Fibroblast of upper back skin (primary cell): ENCODE data around the gene IQSEC3.
"Not testable (repeated sequence)": the region's sequence is repeated elsewhere in the genome, so short reads cannot be mapped to it uniquely, and the experiment has no call there.

ENCODE experiments used
- DNase-seq: peaks from one replicate; pipeline ENCODE4 v3.0.0-alpha.2; 2013

The IQSEC3 gene

DNA sequence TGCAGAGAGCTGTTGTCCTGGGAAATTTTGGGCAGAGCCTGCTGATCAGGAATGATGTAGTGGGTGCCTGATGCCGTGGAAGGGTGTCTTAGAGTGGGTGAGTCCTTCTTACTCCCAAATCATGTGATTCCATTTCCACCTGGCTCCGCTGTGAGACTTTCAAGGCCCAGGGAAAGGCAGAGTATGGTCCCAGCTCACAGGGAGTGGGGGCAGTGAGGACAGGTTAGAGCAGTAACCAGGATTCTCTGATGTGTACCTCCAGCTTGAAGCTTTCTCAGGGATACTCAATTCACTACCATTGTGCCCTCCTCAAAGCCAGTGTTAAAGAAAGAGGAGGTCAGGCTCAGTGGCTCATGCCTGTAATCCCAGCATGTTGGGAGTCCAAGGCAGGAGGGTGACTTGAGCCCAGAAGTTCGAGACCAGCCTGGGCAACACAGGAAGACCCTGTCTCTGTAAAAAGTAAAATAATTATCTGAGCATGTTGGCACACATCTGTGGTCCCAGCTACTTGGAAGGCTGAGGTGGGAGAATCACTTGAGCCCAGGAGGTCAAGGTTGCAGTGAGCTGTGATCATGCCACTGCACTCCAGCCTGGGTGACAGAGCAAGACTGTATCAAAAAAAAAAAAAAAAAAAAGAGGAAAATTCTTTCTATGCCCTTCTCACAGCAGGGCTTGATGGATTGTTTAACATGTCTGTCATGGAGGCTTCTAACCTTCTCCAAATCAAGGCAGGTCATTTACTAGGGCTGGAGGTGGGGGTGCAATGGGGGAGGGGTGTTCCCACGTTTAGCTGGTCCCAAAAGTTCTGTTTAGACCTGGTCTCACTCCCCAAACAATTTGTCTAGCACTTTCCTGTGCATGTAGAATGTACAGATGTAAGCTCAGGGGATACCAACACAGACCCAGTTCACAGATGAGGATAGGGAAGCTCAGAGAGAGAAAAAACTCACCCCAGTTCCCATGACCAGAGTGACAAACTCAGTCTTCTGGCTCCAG lies 12.5 kb upstream of the IQSEC3 start:
- DNase-seq: no peak

DNA sequence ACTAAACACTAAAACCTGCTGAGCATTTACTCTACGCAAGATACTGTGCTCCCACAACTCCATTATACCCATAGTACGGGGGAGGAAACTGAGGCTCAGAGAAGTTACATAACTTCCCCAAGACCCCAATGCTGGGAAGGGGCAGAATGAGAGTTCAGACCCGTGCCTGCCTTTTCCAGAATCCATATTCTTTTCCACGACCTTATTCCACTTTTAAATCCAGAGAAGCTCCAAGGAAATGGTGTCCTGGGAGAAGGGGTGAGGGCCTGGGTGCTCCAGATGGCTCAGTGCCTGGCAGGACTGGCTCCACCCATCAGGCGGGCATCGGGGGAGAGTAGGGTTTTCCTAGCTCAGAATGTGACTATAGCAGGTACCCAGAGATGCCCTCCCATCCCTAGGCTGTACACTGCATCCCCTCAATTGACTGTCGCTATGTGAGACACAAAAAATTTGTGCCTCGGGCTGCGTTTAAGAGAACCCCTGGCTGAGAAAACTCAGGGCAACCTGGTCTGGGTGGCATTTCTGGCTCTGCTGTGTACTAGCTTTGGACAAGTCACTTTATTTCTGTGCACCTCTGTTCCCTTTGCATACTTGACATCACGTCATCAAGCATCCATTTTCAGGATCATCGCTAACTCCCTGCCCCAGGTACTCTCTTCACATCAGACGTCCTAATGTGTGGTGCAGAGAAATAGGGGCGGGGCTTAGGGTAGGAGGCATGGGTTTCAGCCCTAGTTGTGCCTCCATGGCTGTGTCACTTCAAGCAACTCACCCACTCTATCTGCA lies 11.6 kb upstream of the IQSEC3 start:
- DNase-seq: no peak

DNA sequence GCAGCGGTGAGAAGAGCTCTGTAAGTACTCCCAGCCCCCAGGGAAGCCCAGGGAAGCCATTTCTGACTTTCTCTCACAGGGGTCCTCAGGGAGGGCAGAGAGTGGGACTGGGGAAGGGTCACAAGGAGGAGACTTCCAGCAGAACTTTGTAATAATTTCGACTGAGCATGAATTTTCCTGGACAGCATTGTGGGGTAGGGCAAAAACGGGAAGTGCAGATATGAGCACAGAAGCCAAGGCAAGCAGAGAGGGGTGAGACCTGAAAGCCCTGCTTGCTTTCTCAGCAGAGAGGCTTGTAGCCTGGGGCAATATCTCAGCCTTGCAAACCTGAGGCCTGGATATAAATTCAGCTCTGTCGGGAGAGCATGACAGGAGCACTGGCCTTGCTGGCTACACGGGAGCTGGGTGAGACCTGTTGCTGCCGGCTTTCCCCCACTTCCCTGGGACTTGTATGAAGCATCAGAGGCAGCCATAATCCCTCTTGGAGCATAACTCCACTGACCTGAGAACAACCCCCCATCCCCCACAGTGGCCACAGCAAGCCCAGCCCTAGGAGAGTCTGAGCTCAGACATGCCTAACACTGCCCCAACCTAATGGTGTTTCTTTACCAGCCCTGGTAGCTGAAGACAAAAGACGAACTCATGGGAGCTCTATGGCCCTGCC lies 9.8 kb upstream of the IQSEC3 start:
- DNase-seq: no peak

DNA sequence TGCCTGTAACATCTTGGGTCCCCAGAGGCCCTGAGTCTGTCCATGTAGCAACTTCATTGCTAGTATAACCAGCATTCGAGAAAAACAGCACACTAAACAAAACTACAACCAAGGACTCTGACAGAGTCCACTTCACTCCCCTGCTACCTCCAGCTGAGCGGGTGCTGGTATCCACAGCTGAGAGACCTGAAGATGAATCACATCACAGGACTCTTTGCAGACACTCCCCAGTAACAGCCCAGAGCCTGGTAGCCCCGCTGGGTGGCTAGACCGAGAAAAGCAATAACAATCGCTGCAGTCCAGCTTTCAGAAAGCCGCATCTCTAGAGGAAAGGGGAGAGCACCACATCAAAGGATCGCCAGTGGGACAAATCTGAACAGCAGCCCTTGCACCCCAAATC lies 9.0 kb upstream of the IQSEC3 start:
- no peak for DNase-seq

DNA sequence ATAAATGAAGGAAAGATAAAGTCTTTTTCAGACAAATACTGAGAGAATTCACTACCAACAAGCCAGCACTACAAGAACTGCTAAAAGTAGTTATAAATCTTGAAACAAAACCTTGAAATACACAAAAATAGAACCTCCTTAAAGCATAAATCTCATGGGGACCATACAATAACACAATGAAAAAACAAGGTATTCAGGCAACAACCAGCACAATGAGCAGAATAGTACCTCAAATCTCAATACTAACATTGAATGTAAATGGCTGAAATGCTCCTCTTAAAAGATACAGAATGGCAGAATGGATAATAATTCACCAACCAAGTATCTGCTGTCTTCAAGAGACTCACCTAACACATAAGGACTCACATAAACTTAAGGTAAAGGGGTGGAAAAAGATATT lies 7.7 kb upstream of the IQSEC3 start:
- no peak for DNase-seq

DNA sequence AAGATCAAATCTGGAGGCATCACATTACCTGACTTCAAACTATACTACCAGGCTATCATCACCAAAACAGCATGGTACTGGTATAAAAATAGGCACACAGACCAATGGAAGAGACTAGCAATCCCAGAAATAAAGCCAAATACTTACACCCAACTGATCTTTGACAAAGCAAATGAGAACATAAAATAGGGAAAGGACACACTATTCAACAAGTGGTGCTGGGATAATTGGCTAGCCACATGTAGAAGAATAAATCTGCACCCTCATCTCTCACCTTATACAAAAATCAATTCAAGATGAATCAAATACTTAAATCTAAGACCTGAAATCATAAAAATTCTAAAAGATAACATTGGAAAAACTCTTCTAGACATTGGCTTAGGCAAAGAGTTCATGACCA lies 4.7 kb upstream of the IQSEC3 start:
- not testable (repeated sequence) for DNase-seq

DNA sequence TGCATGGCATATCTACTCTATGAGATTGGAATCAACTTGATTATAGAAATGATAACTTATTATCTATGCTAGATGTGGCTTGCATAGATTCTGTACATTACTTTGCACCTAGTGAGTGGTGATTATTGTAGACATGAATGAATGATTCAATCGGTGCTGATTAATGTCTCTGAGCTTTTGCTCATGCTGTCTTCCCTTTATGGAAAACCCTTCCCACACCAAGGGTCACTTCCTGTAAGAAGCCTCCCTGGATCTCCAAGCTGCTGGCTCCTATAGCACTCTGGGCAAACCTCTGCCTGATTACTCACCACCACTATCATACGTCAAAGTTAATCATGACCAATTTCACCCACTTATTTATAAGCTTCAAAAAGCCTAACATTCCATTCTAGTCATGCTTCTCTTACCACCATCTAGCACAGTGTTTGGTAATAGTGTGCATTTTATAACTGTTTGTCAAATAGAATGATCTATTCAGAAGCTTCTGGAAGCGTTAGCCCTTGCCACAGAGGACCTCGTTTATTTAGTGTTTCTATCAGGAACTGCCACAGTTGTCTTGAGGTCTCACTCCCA lies 990 bp upstream of the IQSEC3 start:
- peak; percentile 60 for DNase-seq

DNA sequence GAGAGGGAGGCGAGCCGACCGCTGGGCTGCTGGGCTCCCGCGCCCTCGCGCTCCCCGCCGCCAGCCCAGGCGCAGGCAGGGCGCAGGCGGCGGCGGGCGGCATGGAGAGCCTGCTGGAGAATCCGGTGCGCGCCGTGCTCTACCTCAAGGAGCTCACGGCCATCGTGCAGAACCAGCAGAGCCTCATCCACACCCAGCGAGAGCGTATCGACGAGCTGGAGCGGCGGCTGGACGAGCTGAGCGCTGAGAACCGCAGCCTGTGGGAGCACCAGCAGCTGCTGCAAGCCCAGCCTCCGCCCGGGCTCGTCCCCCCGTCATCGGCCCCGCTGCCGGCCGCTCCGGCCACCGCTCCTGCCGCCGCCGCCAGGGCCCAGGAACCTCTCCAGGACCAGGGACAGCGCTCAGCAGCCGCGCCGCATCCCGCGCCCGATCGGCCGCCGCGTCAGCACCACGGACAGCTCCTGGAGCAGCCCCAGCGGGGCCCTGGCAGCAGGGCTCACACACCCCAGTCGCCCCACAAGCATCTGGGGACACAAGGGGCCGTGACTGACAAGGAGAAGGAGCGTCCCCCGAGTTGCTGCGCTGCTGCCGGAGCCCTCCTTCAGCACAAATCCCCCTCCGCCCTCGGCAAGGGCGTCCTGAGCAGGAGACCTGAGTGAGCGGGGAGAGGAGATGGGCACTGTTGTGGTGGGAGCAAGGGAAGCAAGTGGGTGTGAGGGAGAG lies 376 bp downstream of the IQSEC3 start:
- DNase-seq: peak; percentile 24

DNA sequence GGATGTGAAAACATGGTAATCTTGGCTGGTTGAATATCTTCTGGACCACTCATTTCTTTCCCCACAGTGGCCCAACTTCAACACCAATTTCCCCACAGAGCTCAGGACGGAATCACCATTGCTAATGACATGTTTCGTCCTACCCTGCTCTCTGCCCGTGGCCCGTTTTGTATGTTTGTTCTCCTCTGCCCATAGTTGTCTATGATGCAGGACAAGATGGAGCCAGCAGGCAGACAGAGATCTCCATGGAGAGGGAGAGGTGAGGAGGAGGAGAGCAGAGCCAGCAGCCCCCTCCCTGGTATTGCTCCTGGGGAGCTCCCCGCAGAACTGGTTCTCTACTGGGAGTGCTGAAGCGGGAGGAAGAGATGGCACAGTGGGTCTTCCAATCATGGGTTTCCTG lies 3.1 kb downstream of the IQSEC3 start:
- DNase-seq: not testable (repeated sequence)

DNA sequence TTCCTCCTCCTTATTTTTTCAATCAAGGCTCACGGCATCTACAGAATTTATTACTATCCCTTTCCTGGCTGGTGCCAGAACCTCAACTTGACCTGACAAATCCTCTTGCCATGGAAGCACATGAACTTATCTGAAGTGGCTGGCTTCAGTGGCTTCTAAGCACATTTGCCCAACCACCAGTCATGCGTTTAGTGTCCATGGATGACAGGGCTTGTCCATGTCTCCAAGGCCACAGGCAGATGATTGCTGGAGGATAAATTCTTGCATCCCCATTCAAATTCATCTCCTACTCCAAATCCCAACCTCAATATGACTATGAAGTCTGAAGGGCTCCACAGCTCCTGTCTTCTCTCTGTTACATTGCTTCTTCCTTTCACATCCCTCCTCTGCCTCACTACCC lies 4.0 kb downstream of the IQSEC3 start:
- not testable (repeated sequence) for DNase-seq

DNA sequence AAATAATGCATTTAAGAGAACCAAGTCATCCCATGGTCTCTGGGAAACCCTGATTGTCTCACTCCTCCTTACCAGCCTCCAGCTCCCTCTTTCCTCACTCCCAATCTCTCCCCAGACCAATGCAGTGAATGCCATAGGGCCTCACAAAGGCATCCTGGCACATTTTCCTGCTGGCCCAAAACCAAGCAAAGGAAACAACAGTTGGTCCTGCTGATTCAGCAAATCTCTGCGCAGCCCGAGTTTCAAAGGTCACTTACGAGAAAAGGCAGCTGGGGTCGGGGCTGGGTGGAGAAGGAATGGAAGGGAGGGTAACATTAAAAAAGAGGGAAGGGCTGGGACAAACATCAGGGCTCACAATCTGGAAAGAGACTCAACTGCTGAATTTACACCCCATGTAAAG lies 5.5 kb downstream of the IQSEC3 start:
- DNase-seq: not testable (repeated sequence)

DNA sequence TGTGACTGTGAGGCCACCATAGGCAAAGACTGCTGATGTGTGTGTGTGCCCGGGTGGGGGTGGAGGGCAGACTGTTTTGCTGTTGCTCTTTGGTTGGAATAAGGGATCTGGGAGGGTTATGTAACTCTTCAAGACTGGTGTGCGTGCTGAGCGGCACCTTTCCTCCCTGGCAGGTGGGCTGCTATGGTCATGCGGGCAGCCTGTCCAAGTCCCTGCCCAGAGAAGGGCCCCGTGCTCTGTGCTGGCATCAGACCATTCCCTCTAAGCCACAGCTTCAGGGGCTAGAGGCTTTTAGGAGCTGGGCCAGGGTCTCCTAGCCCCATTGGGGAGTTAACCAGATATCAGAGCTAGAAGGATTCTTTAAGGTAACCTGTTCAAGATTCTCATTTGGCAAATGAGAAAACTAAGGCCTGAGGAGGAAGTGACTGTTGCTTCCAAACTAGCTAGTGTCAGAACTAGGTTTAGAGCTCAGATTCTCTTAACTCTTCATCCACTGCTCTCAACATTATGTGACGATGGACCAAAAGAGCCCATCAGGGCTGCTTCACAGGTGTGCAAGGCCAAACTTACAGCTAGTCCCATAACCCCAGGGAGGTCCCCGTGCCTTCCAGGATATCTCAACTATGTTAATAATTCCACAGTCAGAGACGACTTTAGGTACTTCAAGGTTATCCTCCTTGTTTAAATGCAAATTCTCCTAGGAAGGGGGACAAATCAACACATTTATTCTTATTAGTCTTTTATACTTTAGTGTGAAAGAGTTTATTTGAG lies 8.0 kb downstream of the IQSEC3 start:
- DNase-seq: not testable (repeated sequence)

DNA sequence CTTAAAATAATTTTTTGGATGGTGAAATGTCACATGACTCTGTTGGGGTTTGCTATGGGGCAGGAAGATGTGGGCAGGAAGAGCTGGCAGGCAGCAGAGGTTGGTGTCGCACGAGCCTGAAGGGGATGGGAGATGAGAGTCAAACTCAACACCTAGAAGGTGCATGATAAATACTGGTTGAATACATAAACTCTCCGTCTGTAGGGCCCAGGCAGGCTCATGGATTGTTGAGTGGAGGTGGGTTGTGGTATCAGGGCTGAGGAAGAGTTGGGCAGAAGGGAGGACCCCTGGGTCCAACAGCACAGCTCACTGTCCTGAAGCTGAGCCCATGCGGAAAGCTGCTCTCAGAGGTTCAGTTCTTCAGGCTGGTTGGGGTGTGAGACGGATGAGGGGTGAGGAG lies 9.0 kb downstream of the IQSEC3 start:
- not testable (repeated sequence) for DNase-seq

DNA sequence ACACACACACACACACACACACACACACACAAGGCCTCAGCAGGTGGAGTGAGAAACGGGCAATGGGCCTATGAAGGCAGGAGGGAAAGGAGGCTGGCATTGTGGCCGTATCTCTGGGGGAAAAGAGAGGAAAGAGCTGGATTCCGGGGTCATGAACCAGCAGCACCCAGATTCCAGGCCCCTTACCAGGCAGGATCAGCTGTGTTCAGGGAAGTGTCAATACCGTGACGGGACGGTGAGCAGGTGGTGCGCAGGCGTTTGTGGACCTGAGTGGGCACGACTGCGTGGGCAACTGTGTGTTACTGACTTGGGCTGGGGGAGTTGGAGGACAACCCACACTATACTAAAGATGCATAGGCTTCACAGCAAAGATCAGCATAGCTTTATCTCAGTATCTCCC lies 9.5 kb downstream of the IQSEC3 start:
- not testable (repeated sequence) for DNase-seq

DNA sequence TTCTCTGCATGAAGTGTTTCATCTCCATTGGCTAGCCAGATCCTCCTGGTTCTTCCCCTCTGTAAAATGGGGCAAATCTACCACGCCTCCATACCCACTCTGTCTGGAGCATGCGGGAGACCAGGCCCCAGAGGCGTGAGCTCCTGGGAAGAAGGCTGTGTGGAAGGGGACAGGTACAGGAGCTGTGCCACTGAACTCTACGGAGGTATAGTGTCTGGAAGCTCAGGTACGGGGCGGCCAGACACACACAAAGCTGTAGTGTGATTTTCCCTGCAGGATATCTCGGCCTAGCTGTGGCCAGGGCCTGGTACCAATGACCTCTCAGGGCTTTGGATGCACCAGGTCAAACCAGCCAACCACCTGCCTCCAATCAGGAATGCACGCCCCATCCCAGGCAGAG lies 10.0 kb downstream of the IQSEC3 start:
- not testable (repeated sequence) for DNase-seq

DNA sequence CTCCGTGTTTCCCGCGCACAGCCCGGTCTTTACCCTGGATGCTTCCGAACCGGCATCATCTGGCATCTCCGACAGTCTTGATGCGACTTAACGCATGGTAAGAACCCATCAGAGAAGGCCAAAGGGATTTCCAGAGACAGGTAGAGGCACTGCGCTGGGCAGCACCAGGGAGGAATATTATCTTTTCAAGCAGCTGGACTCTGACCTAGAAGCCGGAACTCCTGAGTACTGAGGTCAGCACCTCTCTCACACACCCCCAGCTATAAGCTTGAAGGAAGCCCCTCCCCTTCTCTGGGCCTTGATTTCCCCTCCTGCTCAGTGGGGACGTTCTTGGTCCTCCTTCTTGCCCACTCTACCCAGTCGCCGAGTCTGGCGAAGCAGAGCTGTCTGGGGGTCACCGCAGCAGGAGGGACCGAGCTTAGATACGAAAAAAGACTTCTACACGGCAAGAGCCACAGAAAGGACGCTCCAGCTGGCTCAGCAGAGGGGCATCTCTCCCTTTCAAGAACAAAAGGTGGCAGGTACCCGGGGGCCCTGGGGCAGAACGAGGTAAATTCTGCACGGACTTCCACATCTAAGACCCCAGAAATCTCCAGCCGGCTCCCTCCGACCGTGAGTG lies 10.6 kb downstream of the IQSEC3 start:
- not testable (repeated sequence) for DNase-seq

DNA sequence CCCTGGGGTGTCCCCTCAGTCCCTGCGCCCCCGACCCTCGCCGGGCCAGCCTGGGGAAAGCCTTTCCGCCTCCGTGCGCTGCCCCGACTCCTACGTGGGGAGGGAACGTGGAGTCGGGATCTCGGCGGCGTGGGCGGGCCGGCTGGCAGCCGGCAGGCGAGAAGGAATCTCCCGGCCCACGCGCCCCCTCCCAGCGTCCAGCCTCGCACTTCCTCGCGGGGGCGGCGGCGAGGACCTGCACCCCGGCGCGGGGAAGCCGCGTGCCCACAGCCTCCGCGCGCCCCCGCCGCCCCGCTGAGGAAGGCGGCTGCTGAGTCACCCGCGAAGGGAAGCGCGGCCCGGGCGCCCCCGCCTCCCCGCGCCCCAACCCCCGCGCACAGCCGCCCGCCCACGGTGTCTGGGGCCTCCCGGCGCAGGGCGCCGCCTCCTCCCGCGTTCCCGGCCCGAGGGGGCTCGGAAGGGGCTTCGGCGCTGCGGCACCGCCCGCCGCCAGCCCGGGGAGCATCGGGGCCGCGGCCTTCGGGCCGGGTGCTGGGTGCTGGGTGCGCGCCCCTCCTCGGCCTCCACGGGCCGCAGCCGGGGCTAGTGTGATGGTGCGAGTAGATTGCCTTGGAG lies 11.3 kb downstream of the IQSEC3 start:
- not testable (repeated sequence) for DNase-seq

DNA sequence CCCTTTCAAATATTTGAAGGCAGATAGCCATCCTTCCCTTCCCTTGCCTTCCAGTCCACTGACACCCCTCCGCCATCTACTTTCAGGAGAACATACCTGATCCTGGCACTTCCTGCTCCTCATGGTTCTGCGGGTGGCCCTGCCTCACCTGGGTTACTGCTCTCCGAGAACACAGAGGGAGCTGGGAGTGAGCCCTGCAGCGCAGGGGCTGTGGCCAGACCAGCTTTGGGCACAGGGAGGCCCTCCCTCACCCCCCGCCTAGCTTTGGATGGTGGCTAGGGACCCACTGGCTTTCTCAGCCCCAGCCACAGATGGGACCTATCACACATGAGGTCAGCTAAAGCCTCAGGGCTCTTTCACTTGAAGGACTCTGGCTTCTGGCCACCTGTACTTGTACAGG lies 12.4 kb downstream of the IQSEC3 start:
- no peak for DNase-seq

DNA sequence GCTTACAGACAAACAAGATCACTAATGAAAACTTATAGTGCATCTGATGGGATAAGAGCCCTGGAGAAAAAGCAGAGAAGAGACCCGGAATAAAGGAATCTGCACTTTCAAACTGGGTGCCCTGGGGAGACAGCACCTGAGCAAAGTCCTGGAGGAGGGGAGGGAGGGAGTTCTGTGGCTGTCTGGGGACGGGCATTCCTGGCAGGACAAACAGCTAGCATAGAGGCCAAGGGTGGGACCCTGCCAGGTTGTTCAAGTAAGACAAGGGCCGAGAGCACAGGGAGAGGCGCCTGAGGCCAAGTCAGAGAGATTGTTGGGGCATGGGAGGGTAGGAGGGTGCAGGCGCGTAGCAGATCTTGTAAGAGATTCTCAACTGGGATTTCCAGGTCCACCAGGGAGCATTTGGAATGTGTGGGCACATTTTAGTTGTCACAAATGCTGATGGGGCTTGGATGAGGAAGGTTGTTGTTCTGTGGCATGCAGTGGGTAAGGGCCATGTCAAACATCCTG lies 14.2 kb downstream of the IQSEC3 start:
- no peak for DNase-seq

DNA sequence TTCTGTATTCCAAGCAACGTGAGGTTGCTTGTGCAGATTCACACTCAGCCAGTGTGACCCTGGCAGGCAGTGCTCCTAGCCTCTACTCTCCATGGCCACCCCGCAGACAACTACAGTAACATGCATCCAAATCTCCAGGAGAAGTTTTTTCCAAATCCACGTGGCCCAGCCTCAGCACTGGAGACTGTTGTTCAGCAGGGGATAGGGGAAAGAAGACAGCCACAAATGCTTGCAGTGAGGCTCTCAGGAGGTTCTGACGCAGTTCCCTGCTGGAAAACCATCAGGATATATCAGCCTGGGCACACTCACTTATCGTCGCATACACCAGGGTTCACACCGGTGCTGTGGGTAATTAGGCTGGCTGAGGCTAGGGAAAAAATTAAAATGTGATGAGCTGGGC lies 16.2 kb downstream of the IQSEC3 start:
- DNase-seq: no peak
